ENCODE data around the gene LRAT.

DNA sequence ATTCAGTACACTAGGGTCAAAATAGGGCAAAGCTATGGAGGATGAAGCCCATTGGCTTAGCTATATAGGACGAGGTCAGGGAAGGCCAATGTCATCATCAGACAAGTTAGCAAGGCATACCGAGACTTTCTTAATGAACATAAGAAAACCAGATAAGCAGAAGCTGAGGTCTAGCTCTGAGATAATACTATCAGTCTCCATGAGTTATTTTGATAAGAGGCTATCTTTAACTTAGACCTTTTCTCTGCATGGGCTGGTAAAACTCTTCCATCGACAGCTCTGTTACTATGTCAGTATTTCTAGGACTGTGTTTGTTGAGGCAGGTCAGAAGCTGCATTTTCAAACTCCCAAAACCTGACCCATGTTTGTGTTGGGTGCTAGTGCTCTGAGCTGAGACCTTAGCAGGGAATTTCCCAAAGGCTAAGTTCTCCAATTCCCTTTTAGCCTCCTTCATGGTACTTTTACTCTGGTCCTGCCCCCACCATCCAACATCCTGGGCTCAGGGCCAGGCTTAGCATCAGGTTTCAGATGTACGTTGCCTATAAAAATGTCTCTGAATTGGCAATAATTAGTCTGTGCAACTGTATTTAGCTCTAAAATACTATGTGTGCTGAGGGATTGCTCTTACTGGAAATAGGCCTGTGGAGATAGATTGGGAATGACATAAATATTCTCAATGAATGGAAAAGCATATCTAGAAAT lies 29.3 kb upstream of the LRAT start:
- TF ChIP-seq, protein P1, sequence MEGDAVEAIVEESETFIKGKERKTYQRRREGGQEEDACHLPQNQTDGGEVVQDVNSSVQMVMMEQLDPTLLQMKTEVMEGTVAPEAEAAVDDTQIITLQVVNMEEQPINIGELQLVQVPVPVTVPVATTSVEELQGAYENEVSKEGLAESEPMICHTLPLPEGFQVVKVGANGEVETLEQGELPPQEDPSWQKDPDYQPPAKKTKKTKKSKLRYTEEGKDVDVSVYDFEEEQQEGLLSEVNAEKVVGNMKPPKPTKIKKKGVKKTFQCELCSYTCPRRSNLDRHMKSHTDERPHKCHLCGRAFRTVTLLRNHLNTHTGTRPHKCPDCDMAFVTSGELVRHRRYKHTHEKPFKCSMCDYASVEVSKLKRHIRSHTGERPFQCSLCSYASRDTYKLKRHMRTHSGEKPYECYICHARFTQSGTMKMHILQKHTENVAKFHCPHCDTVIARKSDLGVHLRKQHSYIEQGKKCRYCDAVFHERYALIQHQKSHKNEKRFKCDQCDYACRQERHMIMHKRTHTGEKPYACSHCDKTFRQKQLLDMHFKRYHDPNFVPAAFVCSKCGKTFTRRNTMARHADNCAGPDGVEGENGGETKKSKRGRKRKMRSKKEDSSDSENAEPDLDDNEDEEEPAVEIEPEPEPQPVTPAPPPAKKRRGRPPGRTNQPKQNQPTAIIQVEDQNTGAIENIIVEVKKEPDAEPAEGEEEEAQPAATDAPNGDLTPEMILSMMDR (IDR thresholded peaks at IDR 0.05; ENCODE audit: low read length), result no peak
- no peak for TF ChIP-seq EZH2 (IDR thresholded peaks at IDR 0.05; ENCODE audit: borderline replicate concordance, low read length)

Measured in OCI-LY1 (cell line).